SU-DHL-6 (cell line): Measurements from ENCODE around the gene ATP2A1.

ENCODE experiments used
- H2AFZ ChIP-seq: fragments of 200-600 bp; sonication (generic); 2 replicates; pipeline ENCODE4 v1.6.1; 2014; ENCODE audit warnings: low read depth, mild to moderate bottlenecking, moderate library complexity, mixed read lengths, antibody characterized with exemption, low read length; ENCODE audit not compliant: severe bottlenecking
- H3F3A ChIP-seq: fragments of 200-600 bp; shearing (Covaris generic); 2 replicates; pipeline ENCODE4 v1.6.0; 2016; ENCODE audit warnings: antibody characterized with exemption, mild to moderate bottlenecking; ENCODE audit not compliant: insufficient read depth
- H3K27ac ChIP-seq: fragments of 200-600 bp; sonication (generic); 2 replicates; pipeline ENCODE4 v1.5.1; 2016; ENCODE audit warnings: low read depth, mild to moderate bottlenecking, low read length, moderate library complexity, mixed read lengths
- H3K27me3 ChIP-seq: fragments of 200-600 bp; sonication (generic), shearing (Covaris generic); 2 replicates; pipeline ENCODE4 v1.6.0; 2014; ENCODE audit warnings: mild to moderate bottlenecking, low read length
- H3K36me3 ChIP-seq: fragments of 200-600 bp; sonication (generic); 2 replicates; pipeline ENCODE4 v1.6.1; 2014; ENCODE audit warnings: mild to moderate bottlenecking, low read length, mixed read lengths
- H3K4me2 ChIP-seq: fragments of 300-600, 200-600 bp; shearing (Covaris generic), sonication (generic); 2 replicates; pipeline ENCODE4 v1.6.0; 2014; ENCODE audit warnings: low read length, low read depth, mild to moderate bottlenecking; ENCODE audit not compliant: poor library complexity, severe bottlenecking
- H3K4me3 ChIP-seq: fragments of 200-600 bp; sonication (generic); 2 replicates; pipeline ENCODE4 v1.5.1; 2014; ENCODE audit warnings: antibody characterized with exemption, low read length, mild to moderate bottlenecking, mixed read lengths; ENCODE audit not compliant: insufficient read depth, poor library complexity, severe bottlenecking
- H3K79me2 ChIP-seq: fragments of 200-600 bp; sonication (generic); 2 replicates; pipeline ENCODE4 v1.6.1; 2014; ENCODE audit warnings: mild to moderate bottlenecking, low read length, moderate library complexity; ENCODE audit not compliant: insufficient read depth
- H3K9ac ChIP-seq: fragments of 200-600 bp; sonication (generic); 2 replicates; pipeline ENCODE4 v1.7.0; 2014; ENCODE audit warnings: mild to moderate bottlenecking, low read length
- H3K9me2 ChIP-seq: fragments of 200-600 bp; sonication (generic); replicated peaks from 2 replicates; pipeline ENCODE4 v1.6.1; 2014; ENCODE audit warnings: low read length; ENCODE audit not compliant: insufficient read depth
- H3K9me3 ChIP-seq: fragments of 200-600 bp; sonication (generic); 2 replicates; pipeline ENCODE4 v1.6.1; 2014; ENCODE audit warnings: low read length, mixed read lengths; ENCODE audit not compliant: insufficient read depth
- H4K20me1 ChIP-seq: fragments of 200-600 bp; sonication (generic); 2 replicates; pipeline ENCODE4 v1.6.1; 2014; ENCODE audit warnings: low read depth, mild to moderate bottlenecking, antibody characterized with exemption, low read length, moderate library complexity, mixed read lengths
- EZH2phosphoT487 ChIP-seq: fragments of 200-600 bp; sonication (generic), shearing (Covaris generic); conservative IDR thresholded peaks from 2 replicates; pipeline ENCODE4 v1.6.1; 2018; ENCODE audit warnings: mild to moderate bottlenecking, antibody characterized with exemption, low read length, moderate library complexity, mixed read lengths
- TF ChIP-seq, protein P1 (sequence below): fragments of 200-600 bp; sonication (generic); IDR thresholded peaks from one replicate; pipeline ENCODE4 v1.5.1; 2017; ENCODE audit warnings: antibody characterized with exemption, mild to moderate bottlenecking, low read length, moderate library complexity; ENCODE audit not compliant: insufficient read depth, poor library complexity, severe bottlenecking

Gene ATP2A1

GRCh38 chr16:28882551-28883160 lies 4.4 kb downstream of the ATP2A1 start:
- Histone ChIP-seq H3K9ac (no peak overlapping the region), H3K9me2 (no peaks in the 10 kb centered on the region), H3F3A (no peaks in the 10 kb centered on the region), H3K27ac (no peak overlapping the region), H3K4me3 (no peak overlapping the region), H2AFZ (no peak overlapping the region), H3K4me2 (no peak overlapping the region), H4K20me1 (no peaks in the 10 kb centered on the region), H3K36me3 (no peaks in the 10 kb centered on the region), H3K79me2 (peaks cover 4% of the 10 kb centered on the region; the same call in 1 of the 2 replicates), H3K9me3 (peaks cover 4% of the 10 kb centered on the region; the same call in 1 of the 2 replicates), H3K27me3 (no peaks in the 10 kb centered on the region)
- TF ChIP-seq, protein P1, sequence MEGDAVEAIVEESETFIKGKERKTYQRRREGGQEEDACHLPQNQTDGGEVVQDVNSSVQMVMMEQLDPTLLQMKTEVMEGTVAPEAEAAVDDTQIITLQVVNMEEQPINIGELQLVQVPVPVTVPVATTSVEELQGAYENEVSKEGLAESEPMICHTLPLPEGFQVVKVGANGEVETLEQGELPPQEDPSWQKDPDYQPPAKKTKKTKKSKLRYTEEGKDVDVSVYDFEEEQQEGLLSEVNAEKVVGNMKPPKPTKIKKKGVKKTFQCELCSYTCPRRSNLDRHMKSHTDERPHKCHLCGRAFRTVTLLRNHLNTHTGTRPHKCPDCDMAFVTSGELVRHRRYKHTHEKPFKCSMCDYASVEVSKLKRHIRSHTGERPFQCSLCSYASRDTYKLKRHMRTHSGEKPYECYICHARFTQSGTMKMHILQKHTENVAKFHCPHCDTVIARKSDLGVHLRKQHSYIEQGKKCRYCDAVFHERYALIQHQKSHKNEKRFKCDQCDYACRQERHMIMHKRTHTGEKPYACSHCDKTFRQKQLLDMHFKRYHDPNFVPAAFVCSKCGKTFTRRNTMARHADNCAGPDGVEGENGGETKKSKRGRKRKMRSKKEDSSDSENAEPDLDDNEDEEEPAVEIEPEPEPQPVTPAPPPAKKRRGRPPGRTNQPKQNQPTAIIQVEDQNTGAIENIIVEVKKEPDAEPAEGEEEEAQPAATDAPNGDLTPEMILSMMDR = no peak
- TF ChIP-seq EZH2phosphoT487 = no peak

GRCh38 chr16:28883221-28883996 lies 5.1 kb downstream of the ATP2A1 start:
- Histone ChIP-seq H3K27me3 (no peaks in the 10 kb centered on the region), H3K36me3 (no peaks in the 10 kb centered on the region), H3K27ac (no peak overlapping the region), H3K9me2 (no peaks in the 10 kb centered on the region), H3K9me3 (peaks cover 4% of the 10 kb centered on the region; the same call in 1 of the 2 replicates), H4K20me1 (no peaks in the 10 kb centered on the region), H3K4me3 (no peak overlapping the region), H3F3A (no peaks in the 10 kb centered on the region), H3K9ac (no peak overlapping the region), H3K79me2 (peaks cover 4% of the 10 kb centered on the region; the same call in 1 of the 2 replicates), H3K4me2 (no peak overlapping the region), H2AFZ (no peak overlapping the region)
- TF ChIP-seq EZH2phosphoT487 = no peak
- TF ChIP-seq, protein P1 = no peak

DNA sequence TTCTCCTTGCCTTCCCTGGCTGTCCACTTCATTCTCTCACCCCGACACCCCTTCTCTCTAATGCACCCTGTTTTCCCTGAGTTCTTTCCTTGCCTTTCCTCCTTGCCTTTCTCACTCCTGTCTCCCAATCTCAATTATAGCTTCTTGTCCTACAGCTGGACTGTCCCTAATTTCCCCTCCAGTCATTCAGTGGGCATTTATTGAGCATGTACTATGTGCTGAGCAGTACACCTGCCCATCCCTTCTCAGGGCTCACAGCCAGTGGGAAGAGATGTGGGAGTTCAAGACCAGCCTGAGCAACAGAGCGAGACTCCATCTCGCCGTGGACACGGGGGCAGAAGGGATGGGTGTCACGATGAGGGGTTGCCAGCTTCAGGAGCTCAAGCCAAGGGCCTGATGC lies 5.8 kb downstream of the ATP2A1 start:
- Histone ChIP-seq H4K20me1 (no peaks in the 10 kb centered on the region), H3K9me2 (no peaks in the 10 kb centered on the region), H3K9me3 (peaks cover 4% of the 10 kb centered on the region; the same call in 1 of the 2 replicates), H3K9ac (no peak overlapping the region), H3K79me2 (peaks cover 2% of the 10 kb centered on the region; the same call in 1 of the 2 replicates), H3F3A (no peaks in the 10 kb centered on the region), H2AFZ (no peak overlapping the region), H3K4me3 (no peak overlapping the region), H3K36me3 (no peaks in the 10 kb centered on the region), H3K27me3 (no peaks in the 10 kb centered on the region), H3K27ac (no peak overlapping the region), H3K4me2 (no peak overlapping the region)
- no peak for TF ChIP-seq EZH2phosphoT487
- TF ChIP-seq, protein P1 = no peak
